ENCODE measurements around the gene VPS29. TPM values are rescaled to one million over a fixed set of nuclear protein-coding genes. Genes with fewer than 3 reads are reported as not detected.
"Not testable (repeated sequence)": the region's sequence is repeated elsewhere in the genome, so short reads cannot be mapped to it uniquely, and the experiment has no call there.

Gene VPS29
- total RNA-seq, 2 donors from 2014 or later, result 120 to 130 TPM

GRCh38 chr12:110546339-110546738 lies 44.4 kb upstream of the VPS29 start:
- Histone ChIP-seq H3K27me3 (no peaks in the 10 kb centered on the region), H3K27ac (no peak overlapping the region), H3K4me1 (no peaks in the 10 kb centered on the region), H3K9me3 (no peaks in the 10 kb centered on the region), H3K9ac (ENCODE audit: low read depth in 2 of 2, low read length in 2 of 2) (no peak overlapping the region), H3K4me3 (no peak overlapping the region), H3K36me3 (no peaks in the 10 kb centered on the region)
- intact Hi-C loops (cut with DNase I), result no loop called here
- no peak for TF ChIP-seq CTCF (IDR thresholded peaks at IDR 0.05)
- no peak for DNase-seq

DNA sequence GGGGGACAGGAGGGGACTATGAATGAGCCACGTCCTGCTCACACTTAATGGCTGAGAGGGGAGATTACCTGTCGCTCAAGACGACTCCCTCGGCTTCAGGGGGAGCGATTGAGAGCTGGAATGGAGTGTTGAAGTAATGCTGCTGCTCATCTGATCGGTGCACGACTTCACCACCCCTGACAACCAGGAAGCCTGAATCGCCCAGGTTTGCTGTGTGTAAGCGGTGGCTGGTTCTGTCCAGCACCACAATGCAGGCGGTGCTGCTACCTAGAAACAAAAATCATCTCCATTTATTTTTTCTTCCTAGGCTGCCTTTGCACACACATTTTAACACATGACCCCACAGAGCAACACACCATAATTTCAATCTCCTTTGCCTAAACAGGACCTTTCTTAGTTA lies 43.9 kb upstream of the VPS29 start:
- DNase-seq, result no peak
- Histone ChIP-seq H3K27ac (no peak overlapping the region), H3K4me3 (no peak overlapping the region), H3K9ac (ENCODE audit: low read depth in 2 of 2, low read length in 2 of 2) (no peak overlapping the region), H3K4me1 (no peaks in the 10 kb centered on the region), H3K27me3 (no peaks in the 10 kb centered on the region), H3K36me3 (no peaks in the 10 kb centered on the region), H3K9me3 (no peaks in the 10 kb centered on the region)
- TF ChIP-seq CTCF (IDR thresholded peaks at IDR 0.05), result no peak
- intact Hi-C loops (cut with DNase I), result no loop called here

DNA sequence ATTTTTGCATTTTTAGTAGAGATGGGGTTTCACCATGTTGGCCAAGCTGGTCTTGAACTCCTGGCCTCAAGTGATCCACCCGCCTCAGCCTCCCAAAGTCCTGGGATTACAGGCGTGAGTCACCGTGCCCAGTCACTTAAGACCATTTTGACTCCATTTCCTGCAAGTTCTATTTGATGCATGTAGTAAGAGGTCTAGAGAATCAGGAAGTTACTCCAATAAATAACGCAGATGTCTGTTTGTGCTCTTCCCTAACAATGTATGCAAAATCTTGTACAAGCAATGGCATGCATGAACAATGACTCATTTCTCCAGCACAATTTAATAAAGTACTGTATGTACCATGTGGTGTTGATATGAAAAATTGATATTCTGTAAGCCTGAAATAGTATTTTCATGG lies 43.3 kb upstream of the VPS29 start:
- H3K36me3 ChIP-seq; H3K9ac ChIP-seq (ENCODE audit: low read depth in 2 of 2, low read length in 2 of 2); DNase-seq; H3K9me3 ChIP-seq; H3K4me1 ChIP-seq; H3K27ac ChIP-seq; H3K27me3 ChIP-seq; H3K4me3 ChIP-seq; intact Hi-C loops (cut with DNase I): not testable (repeated sequence)

GRCh38 chr12:110543965-110544364 lies 42.1 kb upstream of the VPS29 start:
- intact Hi-C loops (cut with DNase I), result no loop called here

GRCh38 chr12:110543252-110543959 lies 41.5 kb upstream of the VPS29 start:
- Histone ChIP-seq H3K4me3 (no peak overlapping the region), H3K27me3 (no peaks in the 10 kb centered on the region), H3K4me1 (no peaks in the 10 kb centered on the region), H3K27ac (peak overlapping the region; percentile 32), H3K9ac (ENCODE audit: low read depth in 2 of 2, low read length in 2 of 2) (no peak overlapping the region), H3K36me3 (no peaks in the 10 kb centered on the region), H3K9me3 (no peaks in the 10 kb centered on the region)
- intact Hi-C loops (cut with DNase I), result no loop called here
- TF ChIP-seq CTCF (IDR thresholded peaks at IDR 0.05), result no peak
- DNase-seq, result peak; percentile 78

More at GRCh38 chr12:110543965-110544364, 42.1 kb upstream of the VPS29 start:
- H3K9me3 ChIP-seq, result no peaks in the 10 kb centered on the region
- H3K4me1 ChIP-seq, result no peaks in the 10 kb centered on the region
- H3K4me3 ChIP-seq, result no peak overlapping the region
- H3K36me3 ChIP-seq, result no peaks in the 10 kb centered on the region
- no peak for TF ChIP-seq CTCF (IDR thresholded peaks at IDR 0.05)
- no peak overlapping the region for H3K9ac ChIP-seq (ENCODE audit: low read depth in 2 of 2, low read length in 2 of 2)
- no peak for DNase-seq
- H3K27ac ChIP-seq, result no peak overlapping the region
- no peaks in the 10 kb centered on the region for H3K27me3 ChIP-seq

DNA sequence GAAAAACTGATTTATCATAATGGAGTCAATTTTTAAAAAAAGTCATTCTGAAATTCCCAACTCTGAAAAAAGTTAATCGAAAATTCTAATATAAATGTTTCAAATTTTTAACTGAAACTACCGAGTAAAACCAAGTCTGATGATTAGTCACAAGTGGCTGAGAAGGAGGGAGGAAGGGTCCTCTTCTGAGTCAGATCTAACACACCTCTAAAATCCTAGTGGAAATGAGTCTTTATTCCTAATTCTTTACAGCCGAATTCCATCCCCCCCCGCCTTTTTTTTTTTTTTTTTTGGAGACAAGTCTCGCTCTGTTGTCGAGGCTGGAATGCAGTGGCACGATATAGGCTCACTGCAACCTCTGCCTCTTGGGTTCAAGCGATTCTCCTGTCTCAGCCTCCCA lies 38.1 kb upstream of the VPS29 start:
- Histone ChIP-seq H3K4me1 (no peaks in the 10 kb centered on the region), H3K9ac (ENCODE audit: low read depth in 2 of 2, low read length in 2 of 2) (no peak overlapping the region), H3K27me3 (no peaks in the 10 kb centered on the region), H3K4me3 (no peak overlapping the region), H3K9me3 (no peaks in the 10 kb centered on the region), H3K36me3 (peaks cover 6% of the 10 kb centered on the region), H3K27ac (no peak overlapping the region)
- TF ChIP-seq CTCF (IDR thresholded peaks at IDR 0.05), result no peak
- intact Hi-C loops (cut with DNase I), result no loop called here
- no peak for DNase-seq
